Measurements from ENCODE around the gene PLXNA4.

DNA sequence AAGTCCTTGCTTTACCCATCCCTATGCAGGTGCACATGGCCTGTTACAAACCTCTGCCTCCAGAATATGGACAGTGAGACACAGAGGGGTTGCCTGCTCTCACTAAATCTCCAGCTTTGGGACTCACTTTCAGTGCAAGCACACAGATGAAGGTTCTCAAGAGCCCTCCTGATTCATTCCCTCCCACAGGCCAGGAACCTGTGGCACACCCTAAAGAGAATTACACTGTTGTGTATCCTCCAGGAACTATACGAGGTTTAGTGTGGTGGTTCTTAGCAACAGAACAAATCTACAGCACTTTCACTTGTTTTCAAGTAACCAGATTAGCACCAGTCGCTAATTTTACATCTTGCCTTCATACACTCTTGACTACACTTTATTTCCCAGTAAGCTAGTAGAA lies 192.3 kb downstream of the PLXNA4 start:
- TF ChIP-seq, protein P1, sequence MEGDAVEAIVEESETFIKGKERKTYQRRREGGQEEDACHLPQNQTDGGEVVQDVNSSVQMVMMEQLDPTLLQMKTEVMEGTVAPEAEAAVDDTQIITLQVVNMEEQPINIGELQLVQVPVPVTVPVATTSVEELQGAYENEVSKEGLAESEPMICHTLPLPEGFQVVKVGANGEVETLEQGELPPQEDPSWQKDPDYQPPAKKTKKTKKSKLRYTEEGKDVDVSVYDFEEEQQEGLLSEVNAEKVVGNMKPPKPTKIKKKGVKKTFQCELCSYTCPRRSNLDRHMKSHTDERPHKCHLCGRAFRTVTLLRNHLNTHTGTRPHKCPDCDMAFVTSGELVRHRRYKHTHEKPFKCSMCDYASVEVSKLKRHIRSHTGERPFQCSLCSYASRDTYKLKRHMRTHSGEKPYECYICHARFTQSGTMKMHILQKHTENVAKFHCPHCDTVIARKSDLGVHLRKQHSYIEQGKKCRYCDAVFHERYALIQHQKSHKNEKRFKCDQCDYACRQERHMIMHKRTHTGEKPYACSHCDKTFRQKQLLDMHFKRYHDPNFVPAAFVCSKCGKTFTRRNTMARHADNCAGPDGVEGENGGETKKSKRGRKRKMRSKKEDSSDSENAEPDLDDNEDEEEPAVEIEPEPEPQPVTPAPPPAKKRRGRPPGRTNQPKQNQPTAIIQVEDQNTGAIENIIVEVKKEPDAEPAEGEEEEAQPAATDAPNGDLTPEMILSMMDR (IDR thresholded peaks at IDR 0.05), result no peak
- TF ChIP-seq POLR2A (IDR thresholded peaks at IDR 0.05), result no peak
- no peak for TF ChIP-seq EP300 (IDR thresholded peaks at IDR 0.05)
- no peak for TF ChIP-seq POLR2AphosphoS5 (IDR thresholded peaks at IDR 0.05)

All from stomach (tissue), 4 donors.